Naive thymus-derived CD8-positive, alpha-beta T cell (primary cell): Measurements from ENCODE around the gene MS4A15. TPM values are rescaled to one million over a fixed set of nuclear protein-coding genes. Genes with fewer than 3 reads are reported as not detected.

ENCODE experiments used
- ATAC-seq, 2 donors: fragments of 150-1000 bp; cut with Tn5 transposase in 1 of 2; sonication (Bioruptor Pico), chemical (Tn5 transposase) in 1 of 2; 1 replicate in 1 of 2; 2 replicates in 1 of 2; pipeline ENCODE4 v1.10.0; 2021; ENCODE audit warnings: mild to moderate bottlenecking in 2 of 2, moderate library complexity in 2 of 2
- POLR2A ChIA-PET: fragments of 350-600 bp; sonication (Branson Sonifier 250); formaldehyde crosslinking; loops from one replicate; lab custom pipeline; 2021; ENCODE audit warnings: antibody characterized with exemption; lab: Charles Lee
- DNase-seq, 10 donors: peaks; one replicate each; pipeline versions ENCODE4 v3.0.0 to v3.0.0-alpha.2; 2020 to 2022
- H3K27ac Mint-ChIP-seq, 10 donors: one replicate each; pipeline ENCODE4 v1.8.0; 2020 to 2022; ENCODE audit warnings: mild to moderate bottlenecking in 10 of 10, mixed read lengths in 10 of 10, moderate library complexity in 4 of 10, inconsistent platforms in 1 of 10
- H3K27me3 Mint-ChIP-seq, 5 donors: one replicate each; pipeline ENCODE4 v1.8.0; 2021 to 2022; ENCODE audit warnings: mixed read lengths in 5 of 5
- H3K36me3 Mint-ChIP-seq, 3 donors: one replicate each; pipeline ENCODE4 v1.8.0; 2020 to 2022; ENCODE audit warnings: mixed read lengths in 3 of 3, mild to moderate bottlenecking in 2 of 3, inconsistent platforms in 1 of 3
- H3K4me1 Mint-ChIP-seq, 4 donors: one replicate each; pipeline ENCODE4 v1.8.0; 2021 to 2022; ENCODE audit warnings: mixed read lengths in 4 of 4
- H3K4me3 Mint-ChIP-seq, 10 donors: one replicate each; pipeline ENCODE4 v1.8.0; 2020 to 2022; ENCODE audit warnings: mild to moderate bottlenecking in 10 of 10, mixed read lengths in 10 of 10, moderate library complexity in 6 of 10, inconsistent platforms in 1 of 10
- H3K9me3 Mint-ChIP-seq, 9 donors: one replicate each; pipeline ENCODE4 v1.8.0; 2020 to 2022; ENCODE audit warnings: mixed read lengths in 9 of 9, mild to moderate bottlenecking in 3 of 9, inconsistent platforms in 1 of 9, moderate library complexity in 1 of 9
- polyA plus RNA-seq, 3 donors: library from polyadenylated mRNA; unstranded; fragments of 300-500 nt; fragmentation: Illumina TruSeq; gene quantifications; one replicate each; pipeline ENCODE4 v1.2.3, GENCODE V29; 2021
- total RNA-seq, 8 experiments: library from RNA in 2 of 8; stranded (reverse) in 2 of 8; gene quantifications; one replicate each; pipeline ENCODE4 v1.2.3 and lab custom pipeline; 2021 to 2026

Gene MS4A15
- total and polyA plus RNA-seq, 5 experiments from 2014 or later = not detected

GRCh38 chr11:60769811-60770210, 13.1 kb downstream of the MS4A15 start:
- Mint-ChIP-seq H3K27me3 (peaks cover 7 to 33% (median 20%) of the 10 kb centered on the region in 5 donors), H3K27ac (no peak overlapping the region), H3K4me3 (no peak overlapping the region), H3K36me3 (no peaks in the 10 kb centered on the region), H3K4me1 (peaks cover 5 to 7% (median 6%) of the 10 kb centered on the region in 4 donors), H3K9me3 (no peaks in the 10 kb centered on the region)
- DNase-seq (no peak), ATAC-seq (no peak)
- POLR2A ChIA-PET = no interaction called here

GRCh38 chr11:60771146-60771545, 14.5 kb downstream of the MS4A15 start:
- DNase-seq = no peak
- ATAC-seq = no peak
- peaks cover 6 to 30% (median 16%) of the 10 kb centered on the region in 5 donors for H3K27me3 Mint-ChIP-seq
- POLR2A ChIA-PET = no interaction called here
- no peak overlapping the region for H3K4me3 Mint-ChIP-seq
- no peak overlapping the region for H3K27ac Mint-ChIP-seq
- no peaks in the 10 kb centered on the region for H3K36me3 Mint-ChIP-seq
- H3K9me3 Mint-ChIP-seq = no peaks in the 10 kb centered on the region
- H3K4me1 Mint-ChIP-seq = peaks cover 6 to 18% (median 11%) of the 10 kb centered on the region in 4 donors

- Mint-ChIP-seq H3K27me3 (peaks cover 4 to 23% (median 9%) of the 10 kb centered on the region in 5 donors), H3K36me3 (no peaks in the 10 kb centered on the region), H3K4me3 (no peak overlapping the region), H3K27ac (no peak overlapping the region), H3K4me1 (peaks cover 5 to 18% (median 11%) of the 10 kb centered on the region in 4 donors), H3K9me3 (no peaks in the 10 kb centered on the region)
- POLR2A ChIA-PET = no interaction called here
- no peak for ATAC-seq
- no peak for DNase-seq
Measured at GRCh38 chr11:60771879-60772525, 15.3 kb downstream of the MS4A15 start.

GRCh38 chr11:60772666-60773065, 16.0 kb downstream of the MS4A15 start:
- Mint-ChIP-seq H3K36me3 (no peaks in the 10 kb centered on the region), H3K27ac (no peak overlapping the region), H3K4me1 (peaks cover 4 to 18% (median 11%) of the 10 kb centered on the region in 4 donors), H3K9me3 (no peaks in the 10 kb centered on the region), H3K27me3 (peaks cover 3 to 21% (median 6%) of the 10 kb centered on the region in 5 donors), H3K4me3 (no peak overlapping the region)
- POLR2A ChIA-PET = no interaction called here
- ATAC-seq = no peak
- no peak for DNase-seq

GRCh38 chr11:60774726-60775125, 18.1 kb downstream of the MS4A15 start:
- H3K9me3 Mint-ChIP-seq = no peaks in the 10 kb centered on the region
- no peaks in the 10 kb centered on the region for H3K36me3 Mint-ChIP-seq
- ATAC-seq = no peak
- POLR2A ChIA-PET = no interaction called here
- peak overlapping the region in 3 of 10 donors; percentile 2 to 50 (median 47) for H3K4me3 Mint-ChIP-seq
- peaks cover 0 to 10% (median 4%) of the 10 kb centered on the region in 5 donors for H3K27me3 Mint-ChIP-seq
- peaks cover 4 to 18% (median 11%) of the 10 kb centered on the region in 4 donors for H3K4me1 Mint-ChIP-seq
- DNase-seq = no peak
- peak overlapping the region in 3 of 10 donors; percentile 48 to 88 (median 82) for H3K27ac Mint-ChIP-seq

GRCh38 chr11:60775420-60775961, 18.8 kb downstream of the MS4A15 start:
- Mint-ChIP-seq H3K4me1 (peaks cover 4 to 18% (median 11%) of the 10 kb centered on the region in 4 donors), H3K36me3 (no peaks in the 10 kb centered on the region), H3K27ac (peak overlapping the region in 6 of 10 donors; percentile 43 to 87 (median 48)), H3K27me3 (peaks cover 0 to 7% (median 4%) of the 10 kb centered on the region in 5 donors), H3K4me3 (peak overlapping the region in 1 of 10 donors; percentile 10), H3K9me3 (no peaks in the 10 kb centered on the region)
- POLR2A ChIA-PET = interaction anchor here (1.0 kb wide), 1 partner anchor 21 kb away, joined by 5 read pairs; no protein-coding TSS in a partner anchor
- ATAC-seq (peak; percentile 100), DNase-seq (peak; percentile 69 to 92 (median 81))

GRCh38 chr11:60776167-60776566, 19.5 kb downstream of the MS4A15 start:
- Mint-ChIP-seq H3K27me3 (peaks cover 0 to 7% (median 4%) of the 10 kb centered on the region in 5 donors), H3K27ac (no peak overlapping the region), H3K4me3 (no peak overlapping the region), H3K36me3 (no peaks in the 10 kb centered on the region), H3K4me1 (peaks cover 4 to 18% (median 11%) of the 10 kb centered on the region in 4 donors), H3K9me3 (no peaks in the 10 kb centered on the region)
- ATAC-seq (no peak), DNase-seq (no peak)
- POLR2A ChIA-PET = interaction anchor here (1.0 kb wide), 1 partner anchor 20 kb away, joined by 5 read pairs; no protein-coding TSS in a partner anchor

- DNase-seq (no peak), ATAC-seq (no peak)
- POLR2A ChIA-PET = no interaction called here
- Mint-ChIP-seq H3K9me3 (no peaks in the 10 kb centered on the region), H3K27ac (no peak overlapping the region), H3K27me3 (peaks cover 0 to 2% (median 0%) of the 10 kb centered on the region in 5 donors), H3K36me3 (no peaks in the 10 kb centered on the region), H3K4me3 (no peak overlapping the region), H3K4me1 (peaks cover 2 to 18% (median 11%) of the 10 kb centered on the region in 4 donors)
Measured at GRCh38 chr11:60777106-60777505, 20.4 kb downstream of the MS4A15 start.

GRCh38 chr11:60777572-60777971, 20.9 kb downstream of the MS4A15 start:
- Mint-ChIP-seq H3K4me1 (peaks cover 2 to 18% (median 11%) of the 10 kb centered on the region in 4 donors), H3K27me3 (peaks cover 0 to 2% (median 0%) of the 10 kb centered on the region in 5 donors), H3K4me3 (no peak overlapping the region), H3K9me3 (no peaks in the 10 kb centered on the region), H3K27ac (peak overlapping the region in 1 of 10 donors; percentile 53), H3K36me3 (no peaks in the 10 kb centered on the region)
- POLR2A ChIA-PET = no interaction called here
- ATAC-seq (no peak), DNase-seq (no peak)

- ATAC-seq (no peak), DNase-seq (no peak)
- no peak overlapping the region for H3K27ac Mint-ChIP-seq
- H3K9me3 Mint-ChIP-seq = no peaks in the 10 kb centered on the region
- H3K4me3 Mint-ChIP-seq = no peak overlapping the region
- POLR2A ChIA-PET = no interaction called here
- H3K27me3 Mint-ChIP-seq = peaks cover 0 to 2% (median 0%) of the 10 kb centered on the region in 5 donors
- H3K4me1 Mint-ChIP-seq = peaks cover 0 to 9% (median 5%) of the 10 kb centered on the region in 4 donors
- H3K36me3 Mint-ChIP-seq = no peaks in the 10 kb centered on the region
Measured at GRCh38 chr11:60780065-60780464, 23.4 kb downstream of the MS4A15 start.

GRCh38 chr11:60780774-60781173, 24.1 kb downstream of the MS4A15 start:
- no peaks in the 10 kb centered on the region for H3K27me3 Mint-ChIP-seq
- no peaks in the 10 kb centered on the region for H3K36me3 Mint-ChIP-seq
- POLR2A ChIA-PET = no interaction called here
- peaks cover 0 to 2% (median under 1%) of the 10 kb centered on the region in 4 donors for H3K4me1 Mint-ChIP-seq
- DNase-seq (no peak), ATAC-seq (no peak)
- H3K4me3 Mint-ChIP-seq = no peak overlapping the region
- no peak overlapping the region for H3K27ac Mint-ChIP-seq
- no peaks in the 10 kb centered on the region for H3K9me3 Mint-ChIP-seq

GRCh38 chr11:60781286-60781980, 24.8 kb downstream of the MS4A15 start:
- H3K4me1 Mint-ChIP-seq = no peaks in the 10 kb centered on the region
- DNase-seq (no peak), ATAC-seq (no peak)
- no peaks in the 10 kb centered on the region for H3K27me3 Mint-ChIP-seq
- H3K4me3 Mint-ChIP-seq = no peak overlapping the region
- no peaks in the 10 kb centered on the region for H3K36me3 Mint-ChIP-seq
- H3K27ac Mint-ChIP-seq = no peak overlapping the region
- no peaks in the 10 kb centered on the region for H3K9me3 Mint-ChIP-seq
- POLR2A ChIA-PET = no interaction called here

GRCh38 chr11:60781981-60782316, 25.3 kb downstream of the MS4A15 start:
- Mint-ChIP-seq H3K36me3 (no peaks in the 10 kb centered on the region), H3K4me1 (no peaks in the 10 kb centered on the region), H3K27me3 (no peaks in the 10 kb centered on the region), H3K27ac (peak overlapping the region in 1 of 10 donors; percentile 8), H3K9me3 (no peaks in the 10 kb centered on the region), H3K4me3 (no peak overlapping the region)
- no peak for ATAC-seq
- POLR2A ChIA-PET = no interaction called here
- DNase-seq = no peak
